HG03039 (cell line): ENCODE results near the gene KCND3.

Source experiments
- ATAC-seq: cut with Tn5 transposase; IDR thresholded peaks from one replicate; pipeline ENCODE4 v1.9.1; 2021; ENCODE audit warnings: mild to moderate bottlenecking, moderate library complexity; ENCODE audit not compliant: unreplicated experiment

Gene KCND3

GRCh38 chr1:111784273-111784901 lies 205.1 kb downstream of the KCND3 start:
- ATAC-seq: no peak

GRCh38 chr1:111779546-111779945 lies 209.9 kb downstream of the KCND3 start:
- ATAC-seq: no peak

DNA sequence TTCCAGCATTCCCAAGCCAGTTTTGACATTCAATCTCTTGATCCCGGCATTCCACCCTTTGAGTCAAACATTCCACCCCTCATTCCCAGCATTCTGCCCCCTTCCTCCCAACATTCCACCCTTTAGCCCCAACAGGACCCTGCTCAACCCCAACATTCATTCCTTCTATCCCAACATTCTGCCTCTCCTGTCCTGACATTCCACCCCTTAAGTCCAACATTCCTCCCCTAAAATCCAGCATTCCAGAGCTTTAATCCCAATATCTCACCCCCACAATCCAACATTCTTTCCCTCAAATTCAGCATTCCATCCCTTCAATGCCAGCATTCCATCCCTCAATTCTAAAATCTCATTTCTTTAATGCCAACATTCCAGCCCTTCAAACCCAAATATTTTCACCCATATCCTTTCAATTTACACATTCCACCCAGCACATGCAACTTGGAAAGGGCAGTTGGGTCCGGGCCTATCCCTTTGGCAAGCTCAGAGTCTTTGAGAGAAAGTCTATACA lies 210.9 kb downstream of the KCND3 start:
- no peak for ATAC-seq

DNA sequence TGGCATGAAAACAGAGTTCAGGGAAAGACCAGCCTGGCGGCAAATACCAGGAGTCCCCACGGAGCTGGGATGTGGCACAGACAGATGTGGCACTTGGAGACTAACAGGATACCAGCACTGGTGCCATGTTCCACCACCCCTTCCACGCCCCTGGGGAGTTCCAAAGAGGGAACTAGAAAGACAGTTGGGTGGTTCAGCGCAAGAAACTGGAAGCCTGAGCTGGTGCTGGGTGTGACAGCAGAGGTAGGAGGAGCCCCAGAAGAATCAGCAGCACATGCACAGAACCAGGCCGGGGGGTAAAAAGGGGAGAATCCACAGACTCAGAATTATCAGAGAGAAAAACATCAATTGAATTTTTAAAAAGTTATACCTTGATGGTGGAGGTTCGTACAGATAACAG lies 211.4 kb downstream of the KCND3 start:
- no peak for ATAC-seq

GRCh38 chr1:111777301-111777700 lies 212.2 kb downstream of the KCND3 start:
- no peak for ATAC-seq

DNA sequence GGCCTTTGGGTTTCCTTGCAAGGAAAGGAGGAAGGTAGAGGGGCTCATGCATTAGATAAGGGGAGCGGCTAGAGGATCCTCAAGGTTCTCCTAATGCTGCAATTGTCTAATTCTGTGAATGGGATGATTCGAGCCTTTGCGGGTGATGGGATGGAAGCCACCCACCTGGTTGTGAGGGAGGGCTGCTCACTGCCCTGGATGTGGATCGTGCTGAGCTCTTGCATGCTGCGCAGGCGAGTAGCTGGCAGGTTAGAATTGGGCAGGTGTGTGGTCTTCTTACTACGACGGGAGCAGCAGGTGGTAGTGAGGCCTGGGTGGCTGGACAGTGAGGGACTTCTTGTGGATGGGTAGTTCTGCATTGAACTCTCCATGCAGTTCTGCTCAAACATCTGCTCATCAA lies 212.6 kb downstream of the KCND3 start:
- ATAC-seq: no peak

GRCh38 chr1:111776391-111776790 lies 213.1 kb downstream of the KCND3 start:
- no peak for ATAC-seq

DNA sequence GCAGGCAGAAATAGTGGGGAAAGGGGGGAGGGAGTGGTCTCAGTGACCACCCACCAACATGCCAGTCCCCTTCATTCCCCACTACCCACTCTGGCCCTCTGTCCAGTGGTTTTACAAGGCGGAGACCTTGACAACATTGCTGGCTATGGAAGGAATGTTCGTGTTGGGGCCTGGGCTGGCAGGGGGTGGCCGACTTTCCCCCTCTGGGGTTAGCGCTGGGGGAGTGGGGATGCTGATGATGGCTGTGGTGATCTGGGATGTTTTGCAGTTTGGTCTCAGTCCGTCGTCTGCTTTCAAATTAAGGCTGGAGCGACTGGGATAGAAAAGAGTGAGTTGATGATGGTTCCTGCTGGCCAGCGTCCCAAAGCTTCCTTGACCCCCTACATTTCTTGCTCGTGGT lies 213.5 kb downstream of the KCND3 start:
- ATAC-seq: no peak

DNA sequence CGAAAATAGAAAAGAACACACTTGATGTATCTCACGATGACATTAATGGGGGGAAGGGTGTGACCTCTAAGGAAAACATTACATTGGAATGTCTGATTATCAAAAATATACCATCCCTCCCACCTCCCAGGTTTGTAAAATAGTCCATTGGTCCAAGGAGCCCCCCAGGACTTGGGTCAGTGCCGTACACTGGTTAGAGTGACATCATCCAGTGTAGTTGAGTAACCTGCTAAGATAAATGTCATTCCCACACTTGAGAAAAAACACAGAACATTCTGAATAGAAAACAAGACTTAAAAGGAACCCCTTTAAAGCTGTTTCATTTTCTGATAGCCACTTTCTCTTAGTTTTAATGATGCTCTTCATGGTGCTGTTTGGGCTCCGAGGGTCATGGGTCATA lies 218.6 kb downstream of the KCND3 start:
- ATAC-seq: no peak

GRCh38 chr1:111769517-111770146 lies 219.8 kb downstream of the KCND3 start:
- ATAC-seq: no peak

- no peak for ATAC-seq
Observed at GRCh38 chr1:111768625-111769024, 220.8 kb downstream of the KCND3 start.

DNA sequence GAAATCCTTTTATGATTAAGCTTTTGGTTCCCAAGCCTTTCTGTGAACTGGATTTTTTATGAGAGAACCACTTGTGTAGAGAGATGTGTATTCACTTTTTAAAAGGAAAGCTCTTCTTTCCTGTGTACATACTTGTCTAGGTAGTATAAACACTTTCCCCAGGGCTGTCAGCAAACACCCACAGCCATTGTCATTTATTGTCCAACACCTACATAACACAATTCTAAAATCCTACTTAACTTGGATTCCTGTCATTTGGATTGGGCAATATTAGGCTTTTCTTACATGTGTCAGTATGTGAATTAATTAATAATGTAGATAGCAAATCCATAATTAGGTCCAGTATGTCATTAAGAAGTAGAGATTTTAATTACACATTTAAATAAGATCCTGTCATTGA lies 221.4 kb downstream of the KCND3 start:
- ATAC-seq: no peak

DNA sequence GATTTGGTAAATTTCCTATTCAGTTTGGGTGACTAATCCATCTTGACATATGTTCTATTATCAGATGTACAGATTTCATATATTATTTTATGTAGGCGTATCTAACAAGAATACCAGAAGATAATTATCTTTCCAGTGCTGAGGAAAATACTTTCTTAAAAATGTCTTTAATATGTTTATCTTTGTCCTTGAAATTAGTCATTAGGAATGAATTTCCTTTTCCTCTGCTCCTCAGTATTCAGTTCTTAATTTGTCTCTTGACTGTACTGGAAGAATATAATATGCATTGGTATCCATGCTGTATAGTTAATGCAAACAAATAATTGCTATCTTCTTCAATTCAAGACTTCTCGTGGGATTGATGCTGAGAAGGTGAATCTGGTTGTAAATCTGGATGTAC lies 227.1 kb downstream of the KCND3 start:
- ATAC-seq: no peak

- ATAC-seq: no peak
Observed at GRCh38 chr1:111761717-111762116, 227.8 kb downstream of the KCND3 start.

DNA sequence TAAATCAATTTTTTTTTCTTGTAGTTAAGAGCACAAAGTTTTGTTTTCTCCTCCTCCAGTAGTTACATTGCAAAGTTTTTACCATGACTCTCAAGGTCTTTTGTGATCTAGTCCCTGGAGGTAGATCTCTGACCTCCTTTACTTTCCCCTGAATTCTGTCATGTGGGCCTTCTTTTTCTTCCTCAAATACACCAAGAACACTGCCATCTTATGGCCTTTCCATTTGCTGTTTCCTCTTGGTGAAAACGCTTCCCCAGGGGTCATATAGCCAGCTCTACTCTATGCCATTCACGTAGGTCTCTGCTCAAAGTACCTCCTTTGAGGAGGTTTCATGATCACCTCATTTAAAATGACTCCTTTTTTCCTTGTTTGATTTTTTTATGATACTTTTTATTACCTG lies 231.1 kb downstream of the KCND3 start:
- ATAC-seq: no peak

GRCh38 chr1:111756124-111756513 lies 233.3 kb downstream of the KCND3 start:
- ATAC-seq: peak; percentile 2

DNA sequence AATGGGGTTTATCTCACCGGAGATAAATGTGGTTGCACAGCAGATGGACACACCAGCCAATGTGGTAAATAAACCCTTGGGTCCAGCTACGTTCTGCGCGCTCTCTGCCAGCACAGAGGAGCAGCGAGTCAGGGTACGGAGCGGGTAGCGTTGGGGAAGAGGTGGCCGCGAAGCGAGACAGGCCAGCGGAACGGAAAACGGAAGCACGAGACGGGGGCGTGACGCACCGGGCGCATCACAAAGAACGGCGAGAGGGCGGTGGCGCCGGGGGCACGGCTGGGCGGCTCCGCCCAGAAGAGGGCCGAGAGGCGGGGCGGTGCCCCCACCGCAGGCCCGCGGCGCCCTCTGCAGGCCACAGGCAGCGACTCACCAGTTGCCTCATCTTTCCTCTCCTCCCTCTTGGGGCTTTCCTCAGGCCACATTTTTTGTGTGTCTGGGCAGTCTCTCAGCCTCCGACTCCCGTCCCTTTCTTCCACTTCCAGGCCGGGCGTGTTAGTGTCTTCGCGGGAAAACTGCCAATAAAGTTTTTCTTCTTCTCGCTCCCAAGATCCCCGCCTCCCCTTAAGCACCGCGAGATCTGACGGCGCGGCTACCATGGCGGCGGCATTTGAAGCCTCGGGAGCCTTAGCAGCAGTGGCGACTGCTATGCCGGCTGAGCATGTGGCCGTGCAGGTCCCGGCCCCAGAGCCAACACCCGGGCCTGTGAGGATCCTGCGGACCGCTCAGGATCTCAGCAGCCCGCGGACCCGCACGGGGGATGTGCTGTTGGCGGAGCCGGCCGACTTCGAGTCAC lies 233.9 kb downstream of the KCND3 start, which contains the start of gene DDX20:
Gene DDX20, plus strand, starts transcription at position 571 of the 793 bp plus-strand sequence. Its CDS starts 24 bp downstream, at position 595.
- ATAC-seq: peak; percentile 77

DNA sequence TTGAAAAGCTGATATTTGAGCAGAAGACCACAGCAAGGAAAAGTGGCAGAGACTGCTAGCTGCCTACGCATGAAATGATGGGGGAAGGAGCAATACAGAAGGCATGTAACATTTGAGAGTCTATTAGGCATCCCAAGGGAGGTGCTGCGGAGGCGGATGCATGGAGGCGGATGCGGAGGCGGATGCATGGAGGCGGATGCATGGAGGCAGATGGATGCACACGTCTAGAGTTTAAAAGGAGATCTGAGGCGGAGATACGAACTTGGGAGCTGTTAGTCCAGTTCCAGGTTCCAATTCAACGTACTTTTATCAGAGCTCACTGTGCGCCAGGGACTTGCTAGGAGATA lies 234.5 kb downstream of the KCND3 start:
- no peak for ATAC-seq

DNA sequence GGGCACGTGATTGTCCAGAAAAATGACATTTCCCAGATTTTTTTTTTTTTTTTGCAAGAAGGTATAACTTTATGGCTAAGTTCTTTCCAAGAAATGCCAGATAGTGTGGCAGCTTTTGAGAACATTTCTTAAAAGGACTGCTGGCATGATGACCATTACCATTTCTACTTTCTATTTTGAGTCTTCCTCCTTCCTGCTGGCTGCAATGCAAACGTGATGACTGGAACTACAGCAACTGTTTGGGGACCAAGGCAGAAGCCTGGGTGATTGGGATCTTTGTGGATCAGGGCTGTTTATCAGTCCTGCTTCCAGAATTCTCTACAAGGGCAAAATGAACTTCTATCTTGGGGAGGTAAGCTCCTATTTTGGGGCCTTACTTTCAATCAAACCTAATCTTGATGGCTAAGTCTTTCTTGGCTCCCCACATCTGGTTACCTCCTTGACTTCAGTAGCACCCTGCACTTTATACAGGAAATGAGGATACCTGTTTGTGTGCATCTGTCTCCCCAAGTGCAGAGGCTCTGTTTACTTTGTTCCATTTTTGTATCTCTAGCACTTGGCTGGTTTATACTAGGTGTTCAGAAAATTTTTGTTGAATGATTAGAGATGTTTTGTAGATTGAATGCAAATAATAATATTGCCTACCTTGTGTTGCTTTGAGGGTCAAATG lies 237.4 kb downstream of the KCND3 start:
- no peak for ATAC-seq

DNA sequence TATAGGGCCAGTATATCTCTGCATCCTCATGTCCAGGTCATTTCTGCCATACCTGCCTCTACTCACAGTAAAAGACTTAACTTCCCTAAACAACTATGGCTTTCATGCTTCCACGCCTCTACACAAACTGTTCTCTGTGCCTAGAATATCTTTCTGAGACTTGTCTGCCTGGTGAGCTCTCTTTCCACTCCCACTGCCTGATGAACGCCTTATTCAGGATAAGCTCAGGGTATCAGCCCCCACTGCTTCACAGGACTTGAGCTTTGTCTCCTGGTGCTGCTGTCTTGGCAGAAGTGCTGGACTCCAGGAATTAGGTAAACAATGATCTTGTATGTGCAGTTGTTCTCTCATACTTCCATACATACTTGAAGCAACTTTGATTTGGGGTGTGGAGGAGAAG lies 238.6 kb downstream of the KCND3 start:
- ATAC-seq: no peak

DNA sequence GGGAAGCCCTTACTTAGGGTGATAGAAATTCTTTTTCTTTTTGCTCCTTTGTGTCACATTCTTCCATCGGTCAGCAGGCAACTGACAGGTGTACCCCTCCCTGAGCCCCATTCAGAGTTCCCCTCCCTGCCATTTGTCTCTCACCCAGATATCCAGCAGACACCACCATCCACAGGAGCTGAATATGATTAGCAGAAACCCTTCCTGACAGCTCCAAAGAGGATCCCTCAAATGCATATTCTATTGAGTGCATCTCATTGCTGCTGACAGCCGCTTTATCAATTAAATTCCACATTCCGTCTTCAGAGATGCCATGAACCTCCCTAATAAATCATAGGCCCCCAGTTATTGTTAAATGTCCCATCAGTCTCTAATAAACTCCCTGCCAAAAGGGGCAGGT lies 239.8 kb downstream of the KCND3 start:
- no peak for ATAC-seq
